HepG2 (cell line): Measurements from ENCODE around the gene MRNIP. TPM values are rescaled to one million over a fixed set of nuclear protein-coding genes. Genes with fewer than 3 reads are reported as not detected.

Source experiments
- ATAC-seq: fragments of 200-7000 bp; cut with Tn5 transposase; 3 replicates; pipeline ENCODE4 v1.9.1; 2020; ENCODE audit warnings: mild to moderate bottlenecking, moderate library complexity
- BruUV-seq: library from RNA; stranded (reverse); fragments of 400-500 nt; replicated peaks from 2 replicates; lab custom pipeline; 2021; lab: Mats Ljungman, UMichigan
- CTCF ChIA-PET: fragments of 300-600 bp; formaldehyde crosslinking; extraction: SDS; loops from one replicate; lab custom pipeline; 2021; ENCODE audit warnings: low total read pairs, inconsistent platforms, low intra/inter-chr PET ratio; lab: Yijun Ruan, JAX
- POLR2A ChIA-PET: fragments of 350-600 bp; sonication (Branson Sonifier 250); formaldehyde crosslinking; loops from one replicate; lab custom pipeline; 2020; ENCODE audit warnings: antibody characterized with exemption, inconsistent platforms; lab: Yijun Ruan, JAX
- DNase-seq: peaks from one replicate; pipeline ENCODE4 v3.0.0-alpha.2; 2015; ENCODE audit warnings: low spot score
- FAIRE-seq: peaks from 3 replicates; lab custom pipeline; 2011; peaks lifted over from hg19 to GRCh38; lab: Jason Lieb, UNC
- H2AFZ ChIP-seq: one replicate; pipeline ENCODE4 v1.6.1; 2011; ENCODE audit warnings: low read length, inconsistent platforms
- H3K27ac ChIP-seq: fragments of 300-600 bp; 3 replicates; pipeline ENCODE4 v1.8.0; 2011; ENCODE audit warnings: mixed run types, mild to moderate bottlenecking, mixed read lengths, low read length, inconsistent platforms; ENCODE audit not compliant: insufficient read depth; ENCODE audit errors: extremely low read length
- H3K27me3 ChIP-seq, 2 experiments: fragments of 200-600 bp in 1 of 2; 2 replicates in 1 of 2; 3 replicates in 1 of 2; pipeline versions ENCODE4 v1.6.0 to v1.8.0; 2011; ENCODE audit warnings: low read length in 2 of 2, mild to moderate bottlenecking in 2 of 2, moderate library complexity in 2 of 2, inconsistent platforms in 1 of 2; ENCODE audit not compliant: insufficient read depth in 2 of 2, control insufficient read depth in 1 of 2
- H3K36me3 ChIP-seq, 2 experiments: fragments of 200-600 bp in 1 of 2; replicated peaks in 1 of 2; 2 replicates in 1 of 2; 3 replicates in 1 of 2; pipeline versions ENCODE4 v1.5.1 to v1.8.0; 2011; ENCODE audit warnings: low read length in 2 of 2, inconsistent platforms in 1 of 2; ENCODE audit not compliant: insufficient read depth in 2 of 2, control insufficient read depth in 1 of 2
- H3K4me1 ChIP-seq: 2 replicates; pipeline ENCODE4 v1.5.1; 2012; ENCODE audit warnings: low read length, inconsistent platforms; ENCODE audit not compliant: insufficient read depth
- H3K4me2 ChIP-seq: 2 replicates; pipeline ENCODE4 v1.6.0; 2011; ENCODE audit warnings: low read depth, low read length, inconsistent platforms
- H3K4me3 ChIP-seq, 3 experiments: fragments of 200-600 bp in 1 of 3; sonication (generic), shearing (Covaris generic) in 1 of 3; replicated peaks in 1 of 3; 2 replicates each; pipeline ENCODE4 v1.5.1; 2011 to 2016; ENCODE audit warnings: low read length in 3 of 3, inconsistent platforms in 2 of 3, low read depth in 2 of 3, mild to moderate bottlenecking in 2 of 3, control low read depth in 1 of 3, mixed read lengths in 1 of 3; ENCODE audit not compliant: insufficient read depth in 1 of 3
- H3K79me2 ChIP-seq: one replicate; pipeline ENCODE4 v1.6.1; 2011; ENCODE audit warnings: low read length, inconsistent platforms; ENCODE audit not compliant: insufficient read depth
- H3K9ac ChIP-seq: 2 replicates; pipeline ENCODE4 v1.6.0; 2011; ENCODE audit warnings: mild to moderate bottlenecking, low read depth, low read length, inconsistent platforms; ENCODE audit not compliant: insufficient read depth
- H3K9me3 ChIP-seq: 2 replicates; pipeline ENCODE4 v1.5.1; 2012; ENCODE audit warnings: mild to moderate bottlenecking, low read length
- H4K20me1 ChIP-seq: 2 replicates; pipeline ENCODE4 v1.6.0; 2011; ENCODE audit warnings: inconsistent platforms, mild to moderate bottlenecking, low read length, moderate library complexity; ENCODE audit not compliant: insufficient read depth
- AGO2 ChIP-seq: fragments of 200-400 bp; formaldehyde crosslinking; optimal IDR thresholded peaks from 2 replicates; pipeline ENCODE3; 2017; ENCODE audit warnings: mild to moderate bottlenecking, low read depth, low read length, moderate library complexity
- ARNT ChIP-seq: fragments of 450-650 bp; IDR thresholded peaks from 2 replicates; pipeline ENCODE4 v1.6.1; 2017
- ATF7 ChIP-seq, 2 experiments: fragments of 450-650 bp in 1 of 2; sonication (generic) in 1 of 2; formaldehyde crosslinking in 1 of 2; IDR thresholded peaks; 2 replicates each; pipeline versions ENCODE4 v1.4.0 to v1.6.1; 2016 to 2020; ENCODE audit warnings: antibody characterized with exemption in 1 of 2, mild to moderate bottlenecking in 1 of 2, missing genetic modification reagents in 1 of 2
- BCL3 ChIP-seq: sonication (generic); formaldehyde crosslinking; IDR thresholded peaks from 2 replicates; pipeline ENCODE4 v1.5.1; 2020; ENCODE audit warnings: mild to moderate bottlenecking, missing genetic modification reagents, moderate library complexity
- CC2D1A ChIP-seq: sonication (generic); formaldehyde crosslinking; IDR thresholded peaks from 2 replicates; pipeline ENCODE4 v1.8.1; 2023; ENCODE audit warnings: mild to moderate bottlenecking, missing genetic modification reagents
- CEBPG ChIP-seq: IDR thresholded peaks from 2 replicates; pipeline ENCODE4 v1.6.1; 2016
- FOSL2 ChIP-seq: sonication (generic); formaldehyde crosslinking; IDR thresholded peaks from 2 replicates; pipeline ENCODE4 v1.4.0; 2020; ENCODE audit warnings: missing genetic modification reagents
- FOXP1 ChIP-seq, 2 experiments: fragments of 450-650 bp in 1 of 2; IDR thresholded peaks; 2 replicates each; pipeline ENCODE4 v1.6.1; 2017 to 2018; ENCODE audit warnings: antibody characterized with exemption in 1 of 2
- JUNB ChIP-seq: sonication (generic); formaldehyde crosslinking; IDR thresholded peaks from 2 replicates; pipeline ENCODE4 v1.8.0; 2022; ENCODE audit warnings: missing genetic modification reagents, mild to moderate bottlenecking, borderline replicate concordance
- MTA3 ChIP-seq: sonication (generic); formaldehyde crosslinking; IDR thresholded peaks from 2 replicates; pipeline ENCODE4 v1.4.0; 2020; ENCODE audit warnings: missing genetic modification reagents
- MTF1 ChIP-seq: sonication (generic); formaldehyde crosslinking; IDR thresholded peaks from 2 replicates; pipeline ENCODE4 v1.5.0; 2020; ENCODE audit warnings: missing genetic modification reagents
- NRL ChIP-seq: sonication (generic); formaldehyde crosslinking; IDR thresholded peaks from 2 replicates; pipeline ENCODE4 v1.5.0; 2020; ENCODE audit warnings: missing genetic modification reagents, mild to moderate bottlenecking, moderate library complexity, borderline replicate concordance
- RARG ChIP-seq: sonication (generic); formaldehyde crosslinking; IDR thresholded peaks from 2 replicates; pipeline ENCODE4 v1.4.0; 2020; ENCODE audit warnings: low read depth, mild to moderate bottlenecking, missing genetic modification reagents
- TFDP1 ChIP-seq: IDR thresholded peaks from 2 replicates; pipeline ENCODE4 v1.6.1; 2016; ENCODE audit warnings: missing compliant biosample characterization, missing genetic modification reagents, borderline replicate concordance
- ZNF276 ChIP-seq: sonication (generic); formaldehyde crosslinking; IDR thresholded peaks from 2 replicates; pipeline ENCODE4 v1.4.0; 2020; ENCODE audit warnings: mild to moderate bottlenecking, low read depth, missing genetic modification reagents
- ZNF44 ChIP-seq: sonication (generic); formaldehyde crosslinking; IDR thresholded peaks from 2 replicates; pipeline ENCODE4 v1.5.1; 2020; ENCODE audit warnings: mild to moderate bottlenecking, missing genetic modification reagents
- WGBS: methylation state at CpG from one replicate; pipeline ENCODE4 v1.1.6; 2017; ENCODE audit warnings: low lambda C conversion rate; 5-methylcytosine and 5-hydroxymethylcytosine counted together
- in situ Hi-C: cut with HindIII; loops from 2 replicates; pipeline ENCODE4 v1.10.0; 2017; ENCODE audit warnings: low pct_unique_long_range_greater_than_20kb; ENCODE audit not compliant: extremely low pct_ligation_motif_present
- intact Hi-C: fragments of 100-400 bp; cut with micrococcal nuclease; formaldehyde crosslinking; loops from one replicate; pipeline ENCODE4 v1.10.0; 2022; ENCODE audit not compliant: unreplicated experiment
- polyA plus RNA-seq, 8 experiments: library from polyadenylated mRNA; depleted of rRNA in 3 of 8; stranded (reverse) in 7 of 8; unstranded in 1 of 8; fragments of >200 nt; fragmentation: Illumina TruSeq in 4 of 8; extraction: Trizol in 4 of 8; gene quantifications; 2 replicates each; pipeline versions ENCODE4 v1.2.1 to v1.2.3, GENCODE V29; 2011 to 2016; ENCODE audit warnings: low read depth in 4 of 8, missing spikeins in 1 of 8, mixed read lengths in 1 of 8; ENCODE audit not compliant: insufficient read depth in 1 of 8
- total RNA-seq, 5 experiments: library from RNA; depleted of rRNA; stranded (reverse); fragments of >200 nt; fragmentation: Illumina TruSeq; extraction: Trizol; gene quantifications; 2 replicates each; pipeline ENCODE4 v1.2.3, GENCODE V29; 2016; ENCODE audit warnings: low read depth in 1 of 5
- TF ChIP-seq, protein P1 (sequence below): sonication (generic); formaldehyde crosslinking; IDR thresholded peaks from 2 replicates; pipeline ENCODE4 v1.4.0; 2020; ENCODE audit warnings: missing genetic modification reagents, mild to moderate bottlenecking, borderline replicate concordance

Gene MRNIP
- total and polyA plus RNA-seq, 2 of the 13 experiments (the other 11 are each of a cell fraction or from before 2014, with no cell fraction given), result 15.5 to 34.1 TPM

DNA sequence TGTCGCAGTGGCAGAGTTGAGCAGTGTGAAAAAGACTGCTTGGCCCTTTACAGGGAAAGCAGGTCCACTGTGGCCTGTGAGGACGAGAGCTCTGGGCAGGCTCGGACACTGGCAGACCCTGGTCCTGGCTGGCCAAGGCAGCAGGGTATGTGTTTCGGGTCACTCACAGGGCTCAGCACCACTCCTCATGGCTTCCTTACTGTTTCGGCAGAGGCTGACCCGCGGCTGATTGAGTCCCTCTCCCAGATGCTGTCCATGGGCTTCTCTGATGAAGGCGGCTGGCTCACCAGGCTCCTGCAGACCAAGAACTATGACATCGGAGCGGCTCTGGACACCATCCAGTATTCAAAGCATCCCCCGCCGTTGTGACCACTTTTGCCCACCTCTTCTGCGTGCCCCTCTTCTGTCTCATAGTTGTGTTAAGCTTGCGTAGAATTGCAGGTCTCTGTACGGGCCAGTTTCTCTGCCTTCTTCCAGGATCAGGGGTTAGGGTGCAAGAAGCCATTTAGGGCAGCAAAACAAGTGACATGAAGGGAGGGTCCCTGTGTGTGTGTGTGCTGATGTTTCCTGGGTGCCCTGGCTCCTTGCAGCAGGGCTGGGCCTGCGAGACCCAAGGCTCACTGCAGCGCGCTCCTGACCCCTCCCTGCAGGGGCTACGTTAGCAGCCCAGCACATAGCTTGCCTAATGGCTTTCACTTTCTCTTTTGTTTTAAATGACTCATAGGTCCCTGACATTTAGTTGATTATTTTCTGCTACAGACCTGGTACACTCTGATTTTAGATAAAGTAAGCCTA, 22.2 kb downstream of the MRNIP start:
- ATAC-seq (peak; percentile 8), FAIRE-seq (no peak), DNase-seq (no peak)
- WGBS, result 96% methylated on average over 13 of the region's 19 CpGs
- CTCF ChIA-PET, result interaction anchor here (1.9 kb wide), 1 partner anchor 34 kb away, joined by 5 read pairs; no protein-coding TSS in a partner anchor
- Histone ChIP-seq H3K36me3 (peaks cover 27 to 53% of the 10 kb centered on the region in 2 experiments), H4K20me1 (peaks cover 20% of the 10 kb centered on the region; the same call in 1 of the 2 replicates), H3K27me3 (no peaks in the 10 kb centered on the region), H3K4me1 (peaks cover 14% of the 10 kb centered on the region), H3K4me3 (no peak overlapping the region), H2AFZ (no peak overlapping the region), H3K4me2 (no peak overlapping the region), H3K27ac (no peak overlapping the region), H3K9ac (no peak overlapping the region), H3K79me2 (no peaks in the 10 kb centered on the region), H3K9me3 (no peaks in the 10 kb centered on the region)
- in situ Hi-C loops, result no loop called here
- TSS peak; percentile 25 for BruUV-seq
- intact Hi-C loops, result no loop called here
- POLR2A ChIA-PET, result interaction anchor here (0.9 to 4.3 kb wide), 8 partner anchors 10 to 34 kb away, joined by 3 to 19 read pairs (median 6); partner anchors contain the start of gene SQSTM1
- no peak for TF ChIP-seq TFDP1 (CRISPR knock-in tag)
- no peak for TF ChIP-seq ZNF44
- TF ChIP-seq NRL (CRISPR knock-in tag), result no peak
- no peak for TF ChIP-seq CEBPG (CRISPR knock-in tag)
- TF ChIP-seq AGO2, result peak; percentile 87
- TF ChIP-seq CC2D1A (CRISPR knock-in tag), result no peak
- no peak for TF ChIP-seq BCL3 (CRISPR knock-in tag)
- TF ChIP-seq FOSL2 (CRISPR knock-in tag), result peak; percentile 40
- no peak for TF ChIP-seq JUNB (CRISPR knock-in tag)
- TF ChIP-seq, protein P1, sequence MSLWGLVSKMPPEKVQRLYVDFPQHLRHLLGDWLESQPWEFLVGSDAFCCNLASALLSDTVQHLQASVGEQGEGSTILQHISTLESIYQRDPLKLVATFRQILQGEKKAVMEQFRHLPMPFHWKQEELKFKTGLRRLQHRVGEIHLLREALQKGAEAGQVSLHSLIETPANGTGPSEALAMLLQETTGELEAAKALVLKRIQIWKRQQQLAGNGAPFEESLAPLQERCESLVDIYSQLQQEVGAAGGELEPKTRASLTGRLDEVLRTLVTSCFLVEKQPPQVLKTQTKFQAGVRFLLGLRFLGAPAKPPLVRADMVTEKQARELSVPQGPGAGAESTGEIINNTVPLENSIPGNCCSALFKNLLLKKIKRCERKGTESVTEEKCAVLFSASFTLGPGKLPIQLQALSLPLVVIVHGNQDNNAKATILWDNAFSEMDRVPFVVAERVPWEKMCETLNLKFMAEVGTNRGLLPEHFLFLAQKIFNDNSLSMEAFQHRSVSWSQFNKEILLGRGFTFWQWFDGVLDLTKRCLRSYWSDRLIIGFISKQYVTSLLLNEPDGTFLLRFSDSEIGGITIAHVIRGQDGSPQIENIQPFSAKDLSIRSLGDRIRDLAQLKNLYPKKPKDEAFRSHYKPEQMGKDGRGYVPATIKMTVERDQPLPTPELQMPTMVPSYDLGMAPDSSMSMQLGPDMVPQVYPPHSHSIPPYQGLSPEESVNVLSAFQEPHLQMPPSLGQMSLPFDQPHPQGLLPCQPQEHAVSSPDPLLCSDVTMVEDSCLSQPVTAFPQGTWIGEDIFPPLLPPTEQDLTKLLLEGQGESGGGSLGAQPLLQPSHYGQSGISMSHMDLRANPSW (CRISPR knock-in tag), result no peak
- TF ChIP-seq RARG (CRISPR knock-in tag), result no peak
- TF ChIP-seq ARNT, result no peak
- TF ChIP-seq ATF7 (IDR thresholded peaks at IDR 0.05), result no peak
- TF ChIP-seq ATF7 (CRISPR knock-in tag; IDR thresholded peaks at IDR 0.05), result no peak
- no peak for TF ChIP-seq ZNF276 (CRISPR knock-in tag)
- no peak for TF ChIP-seq FOXP1 (IDR thresholded peaks at IDR 0.05)
- TF ChIP-seq FOXP1 (CRISPR knock-in tag; IDR thresholded peaks at IDR 0.05), result no peak
- TF ChIP-seq MTF1 (CRISPR knock-in tag), result no peak
- no peak for TF ChIP-seq MTA3 (CRISPR knock-in tag)
